ENCODE measurements around the gene BMPR2.

GRCh38 chr2:202423139-202423538 lies 47.0 kb downstream of the BMPR2 start:
- TF ChIP-seq ZNF274 (IDR thresholded peaks at IDR 0.05; ENCODE audit: low read depth, low read length) = no peak
- no peak for TF ChIP-seq SUZ12 (IDR thresholded peaks at IDR 0.05; ENCODE audit: extremely low read depth, insufficient read depth, insufficient read length)
